Activated CD8-positive, alpha-beta T cell treated with anti-CD3 and anti-CD28 coated beads for 36 hours (primary cell): ENCODE data around the gene PCDHGC4. TPM values are rescaled to one million over a fixed set of nuclear protein-coding genes. Genes with fewer than 3 reads are reported as not detected.
A peak's percentile ranks its signal among the peaks of the same experiment; 100 is the strongest.

Experiments
- ATAC-seq: fragments of 200-7000 bp; cut with Tn5 transposase; one replicate; pipeline ENCODE4 v1.10.0; 2021; ENCODE audit warnings: mild to moderate bottlenecking, moderate library complexity
- CTCF ChIA-PET: fragments of 350-600 bp; sonication (Branson Sonifier 250); formaldehyde crosslinking; loops from one replicate; lab custom pipeline; 2021; ENCODE audit warnings: antibody characterized with exemption; lab: Charles Lee
- POLR2A ChIA-PET: fragments of 350-600 bp; sonication (Branson Sonifier 250); formaldehyde crosslinking; loops from one replicate; lab custom pipeline; 2021; ENCODE audit warnings: antibody characterized with exemption; lab: Charles Lee
- DNase-seq: peaks from one replicate; pipeline ENCODE4 v3.0.0-alpha.2; 2020
- H3K27ac Mint-ChIP-seq: one replicate; pipeline ENCODE4 v1.8.0; 2021; ENCODE audit warnings: mild to moderate bottlenecking, mixed read lengths
- H3K27me3 Mint-ChIP-seq: one replicate; pipeline ENCODE4 v1.8.0; 2021; ENCODE audit warnings: mixed read lengths
- H3K36me3 Mint-ChIP-seq: one replicate; pipeline ENCODE4 v1.8.0; 2021; ENCODE audit warnings: low read depth, mixed read lengths
- H3K4me1 Mint-ChIP-seq: one replicate; pipeline ENCODE4 v1.8.0; 2021; ENCODE audit warnings: low read depth, mixed read lengths
- H3K4me3 Mint-ChIP-seq: one replicate; pipeline ENCODE4 v1.8.0; 2021; ENCODE audit warnings: mild to moderate bottlenecking, moderate library complexity, mixed read lengths
- H3K9me3 Mint-ChIP-seq: one replicate; pipeline ENCODE4 v1.8.0; 2021; ENCODE audit warnings: mixed read lengths
- intact Hi-C: fragments of 100-400 bp; cut with micrococcal nuclease; formaldehyde crosslinking; loops from one replicate; pipeline ENCODE4 v1.10.0; 2022
- total RNA-seq, 2 experiments: library from RNA; stranded (reverse); gene quantifications; one replicate each; pipeline ENCODE4 v1.2.3, GENCODE V29; 2021
- TF ChIP-seq, protein P1 (sequence below): fragments of 200-600 bp; IDR thresholded peaks from one replicate; pipeline ENCODE4 v1.8.0; 2022; ENCODE audit warnings: antibody characterized with exemption, mild to moderate bottlenecking

Gene PCDHGC4
- total RNA-seq, 2 experiments from 2014 or later, result not detected

- Mint-ChIP-seq H3K4me1 (peaks cover 9% of the 10 kb centered on the region), H3K27me3 (no peaks in the 10 kb centered on the region), H3K4me3 (no peak overlapping the region), H3K36me3 (no peaks in the 10 kb centered on the region), H3K27ac (no peak overlapping the region), H3K9me3 (no peaks in the 10 kb centered on the region)
- TF ChIP-seq, protein P1, sequence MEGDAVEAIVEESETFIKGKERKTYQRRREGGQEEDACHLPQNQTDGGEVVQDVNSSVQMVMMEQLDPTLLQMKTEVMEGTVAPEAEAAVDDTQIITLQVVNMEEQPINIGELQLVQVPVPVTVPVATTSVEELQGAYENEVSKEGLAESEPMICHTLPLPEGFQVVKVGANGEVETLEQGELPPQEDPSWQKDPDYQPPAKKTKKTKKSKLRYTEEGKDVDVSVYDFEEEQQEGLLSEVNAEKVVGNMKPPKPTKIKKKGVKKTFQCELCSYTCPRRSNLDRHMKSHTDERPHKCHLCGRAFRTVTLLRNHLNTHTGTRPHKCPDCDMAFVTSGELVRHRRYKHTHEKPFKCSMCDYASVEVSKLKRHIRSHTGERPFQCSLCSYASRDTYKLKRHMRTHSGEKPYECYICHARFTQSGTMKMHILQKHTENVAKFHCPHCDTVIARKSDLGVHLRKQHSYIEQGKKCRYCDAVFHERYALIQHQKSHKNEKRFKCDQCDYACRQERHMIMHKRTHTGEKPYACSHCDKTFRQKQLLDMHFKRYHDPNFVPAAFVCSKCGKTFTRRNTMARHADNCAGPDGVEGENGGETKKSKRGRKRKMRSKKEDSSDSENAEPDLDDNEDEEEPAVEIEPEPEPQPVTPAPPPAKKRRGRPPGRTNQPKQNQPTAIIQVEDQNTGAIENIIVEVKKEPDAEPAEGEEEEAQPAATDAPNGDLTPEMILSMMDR, result no peak
- no peak for ATAC-seq
- ChIA-PET CTCF (interaction anchor here (1.1 to 9.4 kb wide), 6 partner anchors 14 to 94 kb away, joined by 3 to 122 read pairs (median 8); partner anchors contain the start of genes PCDHGA10, PCDHGA12 and PCDHGC3), POLR2A (interaction anchor here (1.2 kb wide), 1 partner anchor 11 kb away, joined by 3 read pairs; no protein-coding TSS in a partner anchor)
- intact Hi-C loops, result no loop called here
- no peak for DNase-seq
These were observed 21.7 kb downstream of the PCDHGC4 start for GRCh38 chr5:141506381-141507155.

DNA sequence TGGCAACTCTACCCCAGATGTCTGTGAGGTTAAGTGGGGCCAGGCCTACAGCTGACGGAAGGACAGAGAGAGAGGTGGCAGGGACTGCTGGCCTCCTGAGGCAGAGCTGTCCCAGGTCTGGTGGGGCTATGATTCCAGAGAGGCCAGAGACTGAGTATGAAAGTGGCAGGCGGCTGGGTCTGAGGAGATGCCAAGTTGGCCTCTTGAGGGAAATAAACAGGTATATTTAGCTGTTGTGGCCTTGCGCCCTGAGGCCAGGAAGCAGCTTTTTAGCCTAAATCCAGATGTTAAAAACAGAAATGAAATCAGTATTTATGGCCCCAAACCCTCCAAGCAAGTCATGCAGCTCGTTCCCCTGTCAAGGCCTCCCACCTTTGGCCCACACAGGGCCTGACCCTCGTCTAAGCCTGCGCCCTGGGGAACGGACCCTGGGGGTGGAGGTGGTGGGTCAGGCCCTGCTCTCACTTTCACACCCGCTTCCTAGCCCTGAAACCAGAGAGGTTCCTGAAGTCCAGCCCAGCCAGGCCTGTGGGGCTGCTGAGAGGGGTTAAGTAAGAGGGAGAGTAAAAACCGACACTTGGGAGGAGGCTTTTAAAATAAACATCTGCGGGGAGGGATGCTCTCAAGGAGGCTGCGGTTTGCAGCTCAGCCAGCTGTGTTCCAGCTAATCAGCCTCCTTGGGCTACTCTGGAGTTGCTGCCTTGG lies 22.7 kb downstream of the PCDHGC4 start:
- TF ChIP-seq, protein P1, result no peak
- Mint-ChIP-seq H3K27me3 (no peaks in the 10 kb centered on the region), H3K36me3 (no peaks in the 10 kb centered on the region), H3K27ac (no peak overlapping the region), H3K4me3 (no peak overlapping the region), H3K9me3 (no peaks in the 10 kb centered on the region), H3K4me1 (peaks cover 11% of the 10 kb centered on the region)
- DNase-seq, result no peak
- intact Hi-C loops, result no loop called here
- ATAC-seq, result no peak
- POLR2A ChIA-PET, result interaction anchor here (1.2 kb wide), 1 partner anchor 12 kb away, joined by 3 read pairs; no protein-coding TSS in a partner anchor
- CTCF ChIA-PET, result interaction anchor here (1.1 to 9.4 kb wide), 7 partner anchors 15 to 187 kb away, joined by 3 to 122 read pairs (median 8); partner anchors contain the start of genes PCDHGA10, PCDHGA12, PCDHGC3 and TAF7

DNA sequence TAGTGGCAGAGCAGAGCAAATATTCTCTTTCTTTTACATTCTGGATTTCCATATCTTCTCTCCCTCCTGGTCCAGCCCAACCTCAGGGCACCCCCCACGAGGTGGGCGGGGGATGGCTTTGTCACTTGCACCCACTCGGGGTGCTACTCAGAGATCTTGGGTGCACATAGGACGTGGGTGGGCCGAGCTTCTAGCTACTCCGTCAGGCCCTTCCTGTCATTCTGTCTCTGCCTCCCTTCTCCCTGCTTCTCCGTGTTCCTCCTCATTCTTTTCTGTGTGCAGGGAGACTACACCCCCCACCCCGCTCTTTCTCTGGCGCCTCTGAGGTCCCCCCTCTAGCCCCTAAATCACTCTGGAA lies 23.6 kb downstream of the PCDHGC4 start:
- peaks cover 4% of the 10 kb centered on the region for H3K36me3 Mint-ChIP-seq
- no peaks in the 10 kb centered on the region for H3K27me3 Mint-ChIP-seq
- no peak overlapping the region for H3K4me3 Mint-ChIP-seq
- no peak for ATAC-seq
- TF ChIP-seq, protein P1, result no peak
- no peak overlapping the region for H3K27ac Mint-ChIP-seq
- H3K9me3 Mint-ChIP-seq, result no peaks in the 10 kb centered on the region
- intact Hi-C loops, result no loop called here
- POLR2A ChIA-PET, result interaction anchor here (0.8 kb wide), 1 partner anchor 30 kb away, joined by 3 read pairs; no protein-coding TSS in a partner anchor
- no peak for DNase-seq
- H3K4me1 Mint-ChIP-seq, result peaks cover 17% of the 10 kb centered on the region
- CTCF ChIA-PET, result interaction anchor here (1.0 to 9.4 kb wide), 7 partner anchors 15 to 188 kb away, joined by 3 to 122 read pairs (median 4); partner anchors contain the start of genes PCDHGA12, PCDHGB6, PCDHGC3 and TAF7

GRCh38 chr5:141508798-141509611 lies 24.2 kb downstream of the PCDHGC4 start:
- Mint-ChIP-seq H3K9me3 (no peaks in the 10 kb centered on the region), H3K4me1 (peaks cover 22% of the 10 kb centered on the region), H3K27me3 (no peaks in the 10 kb centered on the region), H3K27ac (peak overlapping the region; percentile 43), H3K36me3 (peaks cover 9% of the 10 kb centered on the region), H3K4me3 (no peak overlapping the region)
- intact Hi-C loops, result no loop called here
- ATAC-seq (peak; percentile 31), DNase-seq (peak; percentile 64)
- POLR2A ChIA-PET, result interaction anchor here (0.8 kb wide), 1 partner anchor 30 kb away, joined by 3 read pairs; no protein-coding TSS in a partner anchor
- TF ChIP-seq, protein P1, result no peak
- CTCF ChIA-PET, result interaction anchor here (0.7 to 9.4 kb wide), 10 partner anchors 14 to 189 kb away, joined by 3 to 122 read pairs (median 4); partner anchors contain the start of genes PCDHGA10, PCDHGA11, PCDHGA12 and PCDHGB6
